Stimulated activated CD4-positive, alpha-beta T cell treated with anti-CD3 and anti-CD28 coated beads, Interleukin-12 subunit alpha, Interleukin-12 subunit beta, amount 100 ng/mL, for 4 hours (primary cell): ENCODE data around the gene POU3F1.
"Not testable (repeated sequence)": the region's sequence is repeated elsewhere in the genome, so short reads cannot be mapped to it uniquely, and the experiment has no call there.

Experiments used
- DNase-seq: peaks from one replicate; pipeline ENCODE4 v3.0.0-alpha.2; 2020

Gene POU3F1

GRCh38 chr1:38046884-38047602, 450 bp upstream of the POU3F1 start:
- peak; percentile 84 for DNase-seq

GRCh38 chr1:38045401-38046332, 926 bp downstream of the POU3F1 start:
- DNase-seq, result no peak

GRCh38 chr1:38044221-38045215, 2.1 kb downstream of the POU3F1 start:
- DNase-seq, result no peak

DNA sequence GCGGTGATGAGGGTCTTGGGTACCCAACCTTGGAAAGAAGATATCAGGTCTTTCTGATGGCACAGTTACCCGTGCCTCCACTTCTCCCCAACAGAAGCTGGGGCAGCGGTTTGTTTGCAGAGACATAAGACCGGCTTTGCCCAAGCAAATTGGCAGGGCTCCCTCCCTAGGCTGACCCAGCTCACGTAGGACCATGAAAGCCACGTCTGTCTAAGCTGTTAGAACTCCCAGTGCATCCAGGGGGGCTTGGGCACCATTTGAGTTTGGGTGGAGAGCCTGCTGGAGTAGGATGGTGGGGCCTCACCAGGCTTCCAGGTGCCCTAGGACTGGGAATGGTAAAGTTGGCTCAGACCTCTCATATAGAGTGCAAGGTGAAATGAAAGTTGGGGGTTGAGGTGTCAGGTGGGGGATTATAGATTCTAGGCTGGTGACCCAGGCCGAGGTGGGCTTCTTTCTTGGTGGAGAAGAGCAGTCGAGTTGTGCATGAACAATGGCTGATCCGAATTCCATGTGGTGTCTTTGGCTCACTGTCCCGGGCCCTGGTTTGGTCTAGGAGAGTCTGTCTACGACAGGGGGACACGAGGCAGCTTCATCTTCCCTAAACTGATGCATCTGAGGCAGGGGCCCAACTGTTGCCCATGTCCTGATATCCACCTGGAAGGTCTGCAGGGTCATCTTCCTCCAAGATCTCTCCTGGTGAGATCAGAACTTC, 3.4 kb downstream of the POU3F1 start:
- no peak for DNase-seq

DNA sequence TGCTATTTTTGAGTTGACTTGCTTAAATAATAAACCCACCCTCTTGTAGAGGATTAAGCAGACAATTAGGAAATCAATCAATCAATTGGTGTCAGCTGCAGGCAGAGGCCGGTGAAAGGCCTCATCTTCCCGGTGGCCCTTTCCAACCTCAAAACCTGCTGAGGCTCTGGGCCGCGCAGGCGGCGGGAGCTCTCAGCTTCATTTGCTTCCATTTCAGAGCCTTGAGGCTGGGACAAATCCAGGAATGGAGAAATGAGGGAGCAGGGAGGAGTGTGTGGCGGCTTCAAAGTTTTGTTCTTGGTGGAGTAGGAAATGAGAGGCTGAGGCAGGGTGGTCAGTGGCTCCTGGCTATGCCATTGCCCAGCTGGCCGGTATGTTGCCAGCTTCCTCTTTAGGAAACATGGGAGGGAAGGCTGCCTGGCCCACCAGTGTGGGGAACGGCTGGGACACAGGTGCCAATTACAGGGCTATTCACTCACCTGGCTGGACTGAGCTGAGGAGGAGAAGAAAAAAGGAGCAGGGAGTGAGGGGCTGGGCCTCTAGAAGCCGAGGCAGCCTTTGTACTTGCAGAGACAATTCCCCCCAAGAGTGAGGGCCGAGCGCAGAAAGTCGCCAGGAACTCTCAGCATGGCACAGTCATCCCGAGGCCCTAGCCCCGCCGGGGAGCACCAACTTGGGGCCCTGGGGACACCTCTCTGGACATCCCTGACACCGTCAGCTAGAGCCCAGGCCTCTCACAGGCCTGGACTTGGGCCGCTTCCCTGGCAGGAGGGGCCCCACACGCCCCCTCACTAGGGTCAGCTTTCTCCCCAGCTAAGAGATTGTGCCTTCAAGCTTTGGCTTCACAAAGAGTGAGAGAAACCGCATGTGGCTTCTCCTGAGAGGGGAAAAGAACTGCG, 4.4 kb downstream of the POU3F1 start:
- DNase-seq, result no peak

DNA sequence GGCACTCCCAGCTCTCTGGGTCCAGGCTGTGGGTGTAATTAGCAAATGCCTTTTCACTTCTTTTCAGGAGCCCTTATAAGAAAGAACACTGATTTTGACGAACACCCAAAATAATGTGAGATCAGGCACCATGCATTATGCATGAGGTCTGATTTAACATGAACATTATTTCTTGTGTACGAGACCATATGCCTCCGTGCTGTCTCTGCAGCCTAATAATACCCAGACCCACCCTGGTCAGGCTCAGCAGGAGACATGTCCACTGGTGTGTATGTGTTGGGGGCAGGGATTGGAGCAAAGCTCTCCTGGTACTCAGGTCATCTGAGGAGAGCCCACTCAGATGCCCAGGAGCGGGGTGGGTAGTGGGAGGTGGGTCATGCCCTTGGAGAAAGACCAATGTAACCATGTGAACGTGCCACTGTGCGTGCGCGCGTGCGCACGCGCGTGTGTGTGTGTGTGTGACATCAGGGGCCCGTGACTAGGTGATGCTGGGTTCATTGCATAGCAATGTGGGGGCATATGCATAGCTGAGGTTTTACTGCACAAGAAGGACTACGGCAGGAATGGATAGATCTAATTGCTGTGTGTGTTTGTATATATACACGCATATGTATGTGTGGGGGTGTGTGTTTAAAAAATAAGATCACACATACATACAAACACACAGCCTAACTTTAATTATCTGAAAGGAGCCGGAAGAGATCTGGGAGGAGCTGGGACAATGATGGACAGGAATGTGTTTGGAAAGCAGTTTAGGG, 7.1 kb downstream of the POU3F1 start:
- DNase-seq, result no peak

DNA sequence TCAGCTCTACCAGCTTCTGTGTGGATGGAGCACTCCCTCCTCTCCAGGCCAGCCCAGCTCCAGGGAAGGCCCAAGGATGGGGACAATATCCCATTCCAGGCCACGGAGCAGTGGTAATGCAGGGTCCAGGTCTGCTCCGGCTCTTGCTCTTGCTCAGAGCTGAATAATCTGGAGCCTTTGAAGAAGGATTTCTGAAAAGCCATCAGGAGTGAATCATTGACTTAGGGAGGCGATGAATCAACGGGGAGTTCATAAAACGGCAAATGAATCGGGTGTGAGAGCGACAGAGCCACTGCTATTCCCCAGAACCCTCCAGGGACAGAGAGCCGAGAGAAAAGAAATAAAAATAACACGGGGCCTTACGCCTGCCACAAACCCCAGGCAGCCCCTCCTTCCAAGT, 7.7 kb downstream of the POU3F1 start:
- no peak for DNase-seq

DNA sequence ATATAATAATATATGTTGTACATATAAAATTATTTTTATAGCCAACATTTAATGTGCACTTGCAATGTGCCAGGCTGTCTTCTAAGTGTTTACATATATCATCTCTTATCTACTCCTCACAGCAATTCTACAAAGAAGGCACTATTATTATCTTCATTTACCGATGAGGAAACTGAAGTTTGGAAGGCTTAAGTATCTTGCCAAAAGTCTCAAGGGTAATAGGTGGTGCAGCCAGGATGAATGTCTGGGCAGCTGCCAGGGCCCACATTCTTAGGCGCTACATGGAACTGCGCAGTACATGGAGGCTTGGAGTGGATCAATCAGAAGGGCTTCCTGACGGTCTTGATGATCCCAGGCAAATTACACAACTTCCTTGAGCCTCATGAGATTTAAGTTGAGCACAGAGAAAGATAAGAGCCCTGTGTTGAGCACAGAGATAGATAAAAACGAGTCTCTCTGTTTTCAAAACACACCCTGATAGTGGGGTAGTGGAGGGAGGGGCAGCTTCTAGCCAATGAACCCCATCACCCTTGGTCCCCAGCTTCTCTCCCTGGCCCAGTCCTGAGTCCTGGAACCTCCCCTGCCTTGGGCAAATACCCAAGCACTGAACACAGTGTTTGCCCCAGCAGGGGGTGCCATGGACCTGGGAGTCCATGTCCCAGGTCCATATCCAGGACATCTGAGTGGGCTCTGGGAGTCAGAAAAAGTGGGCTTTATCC, 9.2 kb downstream of the POU3F1 start:
- no peak for DNase-seq

DNA sequence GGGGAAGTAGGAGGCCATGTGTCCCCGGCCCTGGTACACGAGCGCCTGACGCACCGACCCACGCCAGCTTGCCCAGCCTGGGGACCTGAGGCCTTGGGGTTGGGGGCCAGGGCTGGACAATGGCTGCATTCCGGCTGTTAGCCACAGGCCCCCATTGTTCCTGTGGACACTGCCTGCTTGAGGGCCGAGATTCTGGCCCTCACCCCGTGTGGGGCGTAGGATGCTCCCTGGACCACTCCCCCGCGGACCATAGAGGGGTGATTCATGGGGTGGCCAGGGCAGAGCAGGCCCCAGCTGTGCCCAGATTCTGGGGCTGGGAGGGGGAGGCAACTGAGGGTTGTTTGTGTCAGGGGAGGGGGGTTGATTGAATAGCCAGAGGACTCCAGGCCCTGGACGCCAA, 11.7 kb downstream of the POU3F1 start:
- DNase-seq, result no peak

GRCh38 chr1:38032992-38033391, 13.6 kb downstream of the POU3F1 start:
- not testable (repeated sequence) for DNase-seq

DNA sequence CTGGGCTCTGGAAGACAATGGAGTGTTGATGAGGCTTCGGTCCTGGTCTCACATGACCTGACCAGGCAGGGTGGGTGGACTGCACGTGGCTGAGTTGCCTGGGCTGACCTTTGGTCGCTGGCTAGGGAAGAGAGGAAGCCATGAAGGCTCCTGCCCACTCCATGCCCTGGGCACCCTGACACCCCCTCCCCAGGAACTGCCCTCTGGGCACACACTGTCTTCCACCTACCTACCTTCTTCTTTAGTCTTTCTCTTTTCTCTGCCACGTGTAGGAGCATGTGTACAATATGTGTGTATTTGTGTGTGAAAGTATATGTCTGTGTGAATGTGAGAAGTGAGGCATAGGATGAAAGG, 15.1 kb downstream of the POU3F1 start:
- no peak for DNase-seq

- no peak for DNase-seq
Measured at GRCh38 chr1:38030596-38031512, 15.7 kb downstream of the POU3F1 start.

DNA sequence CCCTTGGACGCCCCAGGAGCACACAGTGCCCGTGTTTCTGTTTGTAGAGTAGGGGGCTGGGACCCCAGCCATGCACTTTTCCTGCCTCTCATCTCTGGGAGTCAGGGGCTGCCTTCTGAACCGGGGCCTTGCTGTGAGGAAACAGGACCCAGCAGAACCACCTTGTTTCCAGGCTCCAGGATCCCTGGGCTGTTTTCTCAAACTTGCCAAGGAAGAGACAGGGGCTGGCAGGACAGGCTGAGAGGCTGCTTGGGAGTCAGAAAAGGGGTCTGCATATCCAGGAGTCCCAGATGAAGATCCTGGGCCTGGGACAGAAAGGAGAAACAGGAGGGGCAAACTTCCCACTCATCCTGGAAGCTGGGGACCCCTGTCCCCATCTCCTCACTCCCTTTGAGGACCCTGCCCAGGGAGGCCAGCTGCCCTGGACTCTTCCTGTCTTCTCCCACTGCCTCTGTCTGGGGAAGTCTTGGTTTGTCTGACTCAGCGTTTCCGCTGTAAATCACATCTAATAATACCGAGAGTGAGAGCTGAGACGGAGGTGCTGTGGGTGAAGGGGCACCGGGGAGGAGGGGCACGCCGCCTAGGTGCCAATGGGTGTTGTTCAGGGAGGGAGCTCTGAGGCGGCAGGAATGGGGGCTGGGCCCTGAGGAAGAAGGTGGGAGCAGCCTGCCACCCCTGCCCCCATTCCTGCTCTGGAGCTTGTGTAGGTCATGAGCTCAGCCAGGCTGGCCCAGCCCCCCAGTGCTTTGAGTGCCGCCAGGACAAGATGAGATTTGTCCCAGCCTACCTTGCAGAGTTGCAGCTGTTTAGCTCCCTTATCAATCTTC, 16.7 kb downstream of the POU3F1 start:
- DNase-seq, result peak; percentile 74

- no peak for DNase-seq
Measured at GRCh38 chr1:38029081-38029681, 17.4 kb downstream of the POU3F1 start.

GRCh38 chr1:38028671-38029070, 17.9 kb downstream of the POU3F1 start:
- no peak for DNase-seq

- DNase-seq, result peak; percentile 66
Measured at GRCh38 chr1:38028105-38028591, 18.4 kb downstream of the POU3F1 start.
